Measurements from ENCODE around the gene HGD. TPM values are rescaled to one million over a fixed set of nuclear protein-coding genes. Genes with fewer than 3 reads are reported as not detected.

The HGD gene
- total RNA-seq, 1 donor from 2014 or later, result 0.49 TPM

- intact Hi-C loops (cut with micrococcal nuclease), result no loop called here
- no peaks in the 10 kb centered on the region for H3K9me3 ChIP-seq (replicated peaks)
- peak overlapping the region; percentile 86 for H3K4me3 ChIP-seq
- peaks cover 59% of the 10 kb centered on the region for H3K4me1 ChIP-seq
- no peak for DNase-seq
- peaks cover 35% of the 10 kb centered on the region for H3K36me3 ChIP-seq
- H3K27ac ChIP-seq (replicated peaks), result peak overlapping the region; percentile 95
- TF ChIP-seq, protein P1, sequence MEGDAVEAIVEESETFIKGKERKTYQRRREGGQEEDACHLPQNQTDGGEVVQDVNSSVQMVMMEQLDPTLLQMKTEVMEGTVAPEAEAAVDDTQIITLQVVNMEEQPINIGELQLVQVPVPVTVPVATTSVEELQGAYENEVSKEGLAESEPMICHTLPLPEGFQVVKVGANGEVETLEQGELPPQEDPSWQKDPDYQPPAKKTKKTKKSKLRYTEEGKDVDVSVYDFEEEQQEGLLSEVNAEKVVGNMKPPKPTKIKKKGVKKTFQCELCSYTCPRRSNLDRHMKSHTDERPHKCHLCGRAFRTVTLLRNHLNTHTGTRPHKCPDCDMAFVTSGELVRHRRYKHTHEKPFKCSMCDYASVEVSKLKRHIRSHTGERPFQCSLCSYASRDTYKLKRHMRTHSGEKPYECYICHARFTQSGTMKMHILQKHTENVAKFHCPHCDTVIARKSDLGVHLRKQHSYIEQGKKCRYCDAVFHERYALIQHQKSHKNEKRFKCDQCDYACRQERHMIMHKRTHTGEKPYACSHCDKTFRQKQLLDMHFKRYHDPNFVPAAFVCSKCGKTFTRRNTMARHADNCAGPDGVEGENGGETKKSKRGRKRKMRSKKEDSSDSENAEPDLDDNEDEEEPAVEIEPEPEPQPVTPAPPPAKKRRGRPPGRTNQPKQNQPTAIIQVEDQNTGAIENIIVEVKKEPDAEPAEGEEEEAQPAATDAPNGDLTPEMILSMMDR (IDR thresholded peaks at IDR 0.05; ENCODE audit: borderline replicate concordance), result no peak
- H3K27me3 ChIP-seq (ENCODE audit: low read depth), result no peaks in the 10 kb centered on the region
Measured at GRCh38 chr3:120597445-120598049, 84.5 kb downstream of the HGD start.

DNA sequence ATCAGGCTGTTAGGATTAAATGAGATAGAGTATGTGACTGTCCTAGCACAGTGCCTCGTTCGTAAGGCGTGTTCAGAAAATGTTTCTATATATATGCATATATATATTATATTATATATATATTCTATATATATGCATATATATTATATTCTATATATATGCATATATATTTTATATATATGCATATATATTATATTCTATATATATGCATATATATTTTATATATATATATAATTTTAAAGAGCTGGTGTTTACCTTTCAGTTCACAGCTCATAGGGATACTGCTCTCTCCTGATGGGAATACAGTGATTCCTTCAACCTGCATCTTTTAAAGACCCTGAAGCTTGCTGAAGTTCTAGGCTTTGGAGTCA is 85.2 kb downstream of the HGD start:
- peaks cover 28% of the 10 kb centered on the region for H3K36me3 ChIP-seq
- H3K27me3 ChIP-seq (ENCODE audit: low read depth), result no peaks in the 10 kb centered on the region
- no peak for DNase-seq
- TF ChIP-seq, protein P1 (IDR thresholded peaks at IDR 0.05; ENCODE audit: borderline replicate concordance), result no peak
- peaks cover 59% of the 10 kb centered on the region for H3K4me1 ChIP-seq
- H3K4me3 ChIP-seq, result peak overlapping the region; percentile 86
- H3K27ac ChIP-seq (replicated peaks), result peak overlapping the region; percentile 95
- H3K9me3 ChIP-seq (replicated peaks), result no peaks in the 10 kb centered on the region
- intact Hi-C loops (cut with micrococcal nuclease), result no loop called here

DNA sequence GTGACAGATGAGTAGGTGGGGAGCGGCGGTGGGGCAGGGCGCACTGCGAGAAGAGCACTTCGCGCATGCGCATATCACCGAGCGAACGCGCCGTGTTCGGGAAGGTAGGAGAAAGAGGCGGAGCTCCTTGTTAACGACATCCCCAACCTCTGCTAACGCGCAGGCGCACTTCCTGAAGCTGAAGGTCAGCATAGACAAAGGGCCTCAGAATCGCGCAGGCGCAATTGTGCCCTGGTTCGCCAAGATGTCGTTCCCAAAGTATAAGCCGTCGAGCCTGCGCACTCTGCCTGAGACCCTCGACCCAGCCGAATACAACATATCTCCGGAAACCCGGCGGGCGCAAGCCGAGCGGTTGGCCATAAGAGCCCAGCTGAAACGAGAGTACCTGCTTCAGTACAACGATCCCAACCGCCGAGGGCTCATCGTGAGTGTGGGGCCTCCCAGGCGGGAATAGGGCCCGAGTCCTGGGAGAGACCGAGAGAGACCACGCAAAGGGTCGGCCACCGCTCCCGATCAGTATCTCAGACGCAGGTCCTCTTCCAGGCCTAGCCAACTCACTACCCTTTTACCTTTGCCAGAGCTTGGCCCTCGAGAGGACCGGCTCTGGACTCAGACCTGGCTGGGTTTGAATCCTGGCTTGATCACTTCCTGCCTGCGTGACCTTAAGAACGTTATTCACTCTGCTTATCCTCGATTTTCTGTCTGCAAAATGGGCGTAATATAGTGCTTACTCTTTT is 85.8 kb downstream of the HGD start, which contains the start of gene NDUFB4:
Gene NDUFB4 (plus strand): TSS at position 221 of the 737 bp plus-strand sequence. CDS start 24 bp downstream, at position 245.
- Histone ChIP-seq H3K36me3 (peaks cover 23% of the 10 kb centered on the region), H3K4me3 (peak within 1 kb of the TSS; percentile 86), H3K4me1 (peaks cover 54% of the 10 kb centered on the region), H3K9me3 (replicated peaks) (no peaks in the 10 kb centered on the region), H3K27me3 (ENCODE audit: low read depth) (no peaks in the 10 kb centered on the region), H3K27ac (replicated peaks) (peak within 1 kb of the TSS; percentile 95)
- TF ChIP-seq, protein P1 (IDR thresholded peaks at IDR 0.05; ENCODE audit: borderline replicate concordance), result no peak
- intact Hi-C loops (cut with micrococcal nuclease), result no loop called here
- peak; percentile 98 for DNase-seq

DNA sequence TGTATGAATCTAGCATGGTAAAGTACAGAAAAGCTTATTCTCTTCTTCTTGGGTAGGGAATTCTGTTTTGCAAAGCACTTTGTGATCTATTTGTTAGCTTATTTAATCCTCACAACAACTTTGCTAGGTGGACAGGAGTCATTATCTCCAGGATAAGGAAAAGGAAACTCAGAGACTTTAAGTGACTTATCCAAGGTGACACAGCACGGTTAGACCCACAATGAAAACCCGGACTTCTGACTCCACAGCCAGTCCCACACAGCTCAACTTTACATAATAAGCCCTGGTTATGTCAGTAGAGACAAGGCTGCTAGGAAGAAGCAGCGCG is 86.3 kb downstream of the HGD start:
- TF ChIP-seq, protein P1 (IDR thresholded peaks at IDR 0.05; ENCODE audit: borderline replicate concordance), result no peak
- H3K4me3 ChIP-seq, result peak overlapping the region; percentile 86
- intact Hi-C loops (cut with micrococcal nuclease), result no loop called here

DNA sequence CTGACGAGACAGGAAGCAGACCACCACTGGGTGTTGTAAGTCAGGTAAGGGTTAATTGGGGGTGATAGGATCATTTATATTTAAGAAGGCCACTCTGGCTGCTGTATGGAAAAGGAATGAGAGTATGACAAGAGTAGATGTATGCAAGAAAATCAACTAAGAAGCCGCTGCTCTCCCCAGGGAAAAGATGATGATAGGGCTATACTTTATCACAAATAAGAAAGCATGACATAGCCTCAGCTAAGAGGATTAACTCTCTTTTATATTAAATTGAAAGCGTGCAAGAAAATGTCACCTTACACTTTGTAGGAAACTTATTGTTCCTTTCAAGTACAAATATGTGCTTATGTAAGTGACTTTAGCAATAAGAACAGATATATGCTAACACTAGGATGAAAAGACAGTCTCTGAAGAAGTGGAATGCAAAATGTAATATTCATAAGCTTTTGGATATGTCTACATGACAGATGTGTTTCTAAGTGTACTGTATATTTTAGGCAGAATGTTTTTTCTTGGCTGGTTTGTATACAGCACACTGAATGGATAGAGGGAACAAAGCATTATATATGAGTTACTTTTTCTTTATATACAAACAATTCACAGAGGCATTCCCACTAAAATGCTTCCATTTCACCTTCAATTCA is 94.6 kb downstream of the HGD start:
- no peaks in the 10 kb centered on the region for H3K9me3 ChIP-seq (replicated peaks)
- no peaks in the 10 kb centered on the region for H3K36me3 ChIP-seq
- no peaks in the 10 kb centered on the region for H3K4me1 ChIP-seq
- H3K4me3 ChIP-seq, result no peak overlapping the region
- no peaks in the 10 kb centered on the region for H3K27me3 ChIP-seq (ENCODE audit: low read depth)
- no peak overlapping the region for H3K27ac ChIP-seq (replicated peaks)
- no peak for DNase-seq
- intact Hi-C loops (cut with micrococcal nuclease), result no loop called here
- TF ChIP-seq, protein P1 (IDR thresholded peaks at IDR 0.05; ENCODE audit: borderline replicate concordance), result no peak

More for the DNA sequence above, 86.3 kb downstream of the HGD start:
- peak overlapping the region; percentile 95 for H3K27ac ChIP-seq (replicated peaks)
- H3K9me3 ChIP-seq (replicated peaks), result no peaks in the 10 kb centered on the region
- peaks cover 17% of the 10 kb centered on the region for H3K36me3 ChIP-seq
- no peak for DNase-seq
- peaks cover 49% of the 10 kb centered on the region for H3K4me1 ChIP-seq
- H3K27me3 ChIP-seq (ENCODE audit: low read depth), result no peaks in the 10 kb centered on the region

Other genes starting within 250 kb of the HGD start
- 243 TPM for gene FSTL1, start 231.2 kb downstream of the HGD start, total RNA-seq
- gene NDUFB4, start 85.9 kb downstream of the HGD start, total RNA-seq, result 556 TPM
- 19.7 TPM for gene RABL3, start 60.3 kb upstream of the HGD start, total RNA-seq
- 12.9 TPM for gene GTF2E1, start 60.5 kb upstream of the HGD start, total RNA-seq
- not detected for gene STXBP5L, start 226.0 kb upstream of the HGD start, total RNA-seq